ENCODE data around the gene B4GALNT3. TPM values are rescaled to one million over a fixed set of nuclear protein-coding genes. Genes with fewer than 3 reads are reported as not detected.

Gene B4GALNT3
- total and polyA plus RNA-seq, 4 donors, result 1.7 to 36.1 (median 13.0) TPM

DNA sequence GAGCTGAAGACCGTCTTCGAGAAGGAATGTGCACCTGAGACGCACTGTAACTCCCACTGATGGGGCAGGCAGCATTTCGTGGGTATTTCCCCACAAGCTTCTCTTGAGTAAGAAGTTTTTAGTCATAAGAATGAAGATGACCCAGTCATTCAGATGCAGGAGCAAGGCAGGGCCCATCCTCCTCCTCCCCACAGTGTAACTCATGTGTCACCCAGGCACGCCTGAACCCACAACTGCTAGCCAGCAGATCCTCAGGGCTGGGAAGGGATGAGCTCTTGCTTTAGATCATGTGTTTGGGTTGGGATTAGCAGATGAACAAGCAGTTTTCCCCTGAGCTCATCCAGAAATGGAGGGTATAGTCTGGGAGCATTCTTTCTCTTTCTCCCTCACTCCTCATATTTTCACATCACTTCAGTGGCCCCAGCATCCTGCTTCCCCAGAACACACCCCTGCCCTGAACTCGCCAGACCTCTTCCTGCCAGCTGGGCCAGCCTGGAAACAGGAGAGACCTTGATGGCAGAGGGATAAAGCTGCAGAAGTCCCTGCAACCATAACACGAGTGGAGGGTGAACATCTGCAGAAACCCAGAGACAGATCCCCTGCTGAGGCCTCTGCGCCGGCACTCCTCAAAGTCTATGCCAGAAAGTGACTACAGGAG is 73.3 kb downstream of the B4GALNT3 start:
- TF ChIP-seq, protein P1, sequence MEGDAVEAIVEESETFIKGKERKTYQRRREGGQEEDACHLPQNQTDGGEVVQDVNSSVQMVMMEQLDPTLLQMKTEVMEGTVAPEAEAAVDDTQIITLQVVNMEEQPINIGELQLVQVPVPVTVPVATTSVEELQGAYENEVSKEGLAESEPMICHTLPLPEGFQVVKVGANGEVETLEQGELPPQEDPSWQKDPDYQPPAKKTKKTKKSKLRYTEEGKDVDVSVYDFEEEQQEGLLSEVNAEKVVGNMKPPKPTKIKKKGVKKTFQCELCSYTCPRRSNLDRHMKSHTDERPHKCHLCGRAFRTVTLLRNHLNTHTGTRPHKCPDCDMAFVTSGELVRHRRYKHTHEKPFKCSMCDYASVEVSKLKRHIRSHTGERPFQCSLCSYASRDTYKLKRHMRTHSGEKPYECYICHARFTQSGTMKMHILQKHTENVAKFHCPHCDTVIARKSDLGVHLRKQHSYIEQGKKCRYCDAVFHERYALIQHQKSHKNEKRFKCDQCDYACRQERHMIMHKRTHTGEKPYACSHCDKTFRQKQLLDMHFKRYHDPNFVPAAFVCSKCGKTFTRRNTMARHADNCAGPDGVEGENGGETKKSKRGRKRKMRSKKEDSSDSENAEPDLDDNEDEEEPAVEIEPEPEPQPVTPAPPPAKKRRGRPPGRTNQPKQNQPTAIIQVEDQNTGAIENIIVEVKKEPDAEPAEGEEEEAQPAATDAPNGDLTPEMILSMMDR (IDR thresholded peaks at IDR 0.05; ENCODE audit: control extremely low read depth, extremely low read depth), result no peak
- H3K27me3 ChIP-seq (ENCODE audit: control insufficient read depth in 3 of 3, insufficient read depth in 3 of 3, low read length in 2 of 3), result no peaks in the 10 kb centered on the region
- H3K9me3 ChIP-seq (ENCODE audit: control insufficient read depth in 4 of 4, insufficient read depth in 3 of 4, low read length in 3 of 4), result peaks cover 0 to 10% (median 3%) of the 10 kb centered on the region in 4 donors
- no peaks in the 10 kb centered on the region for H3K36me3 ChIP-seq (ENCODE audit: control insufficient read depth in 4 of 4, insufficient read depth in 4 of 4, low read length in 4 of 4)
- no peaks in the 10 kb centered on the region for H3K4me1 ChIP-seq (ENCODE audit: control insufficient read depth in 5 of 5, insufficient read depth in 5 of 5, low read length in 5 of 5)
- ATAC-seq (ENCODE audit: insufficient read depth, low FRiP score), result no peak
- no peak overlapping the region for H3K9ac ChIP-seq (ENCODE audit: insufficient read depth in 1 of 2, low read length in 2 of 2)
- peak overlapping the region in 1 of 2 donors; percentile 78 for H3K27ac ChIP-seq (ENCODE audit: low read depth in 1 of 2, low read length in 1 of 2)
- H3K4me3 ChIP-seq, result no peak overlapping the region
- WGBS, 2 donors, result 87 to 88% methylated on average over 9 of the region's 9 CpGs
- DNase-seq, result no peak

DNA sequence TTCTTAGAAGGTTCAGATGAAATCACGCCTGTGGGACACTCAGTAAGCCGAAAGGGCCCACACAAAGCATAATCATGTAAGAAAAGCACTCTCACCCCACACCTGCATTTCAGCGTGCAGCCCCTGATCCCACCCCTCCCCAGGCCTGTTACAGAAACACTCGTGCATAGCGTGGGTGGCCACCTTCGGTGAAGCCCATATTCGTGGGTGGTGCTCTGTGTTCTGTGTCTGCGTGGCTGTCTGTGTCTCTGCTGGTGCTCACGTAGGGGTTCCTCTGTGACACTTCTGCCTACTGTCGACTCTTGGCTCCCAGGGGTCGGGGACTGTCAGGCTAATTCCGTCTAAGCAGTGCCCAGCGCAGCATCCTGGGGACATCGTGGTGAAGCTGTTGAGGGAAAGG is 74.0 kb downstream of the B4GALNT3 start:
- WGBS, 2 donors, result 94 to 96% methylated on average over 14 of the region's 14 CpGs
- no peak overlapping the region for H3K9ac ChIP-seq (ENCODE audit: insufficient read depth in 1 of 2, low read length in 2 of 2)

DNA sequence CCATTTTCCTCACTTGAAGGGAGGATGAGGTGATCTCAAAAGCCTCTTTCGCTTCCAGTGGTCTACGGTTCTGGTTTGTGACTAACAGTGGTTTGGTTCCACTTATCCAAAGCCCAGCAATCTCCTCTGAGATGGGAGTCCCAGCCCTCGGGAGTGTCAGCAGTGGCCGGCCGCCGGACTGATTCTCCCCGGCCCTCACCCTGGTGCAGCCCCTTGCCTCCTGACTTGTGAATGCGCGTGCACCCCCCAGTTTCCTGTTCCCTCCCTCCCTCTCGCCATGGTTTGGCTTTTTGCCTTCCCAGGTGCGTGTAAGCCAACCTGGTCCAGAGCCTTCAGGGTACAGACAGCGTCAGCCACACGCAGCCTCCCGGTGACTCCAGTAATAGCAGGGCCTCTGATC is 74.5 kb downstream of the B4GALNT3 start:
- H3K9ac ChIP-seq (ENCODE audit: insufficient read depth in 1 of 2, low read length in 2 of 2), result no peak overlapping the region
- H3K9me3 ChIP-seq (ENCODE audit: control insufficient read depth in 4 of 4, insufficient read depth in 3 of 4, low read length in 3 of 4), result peaks cover 0 to 7% (median 3%) of the 10 kb centered on the region in 4 donors
- H3K4me3 ChIP-seq, result no peak overlapping the region
- peaks cover 0 to 5% (median 0%) of the 10 kb centered on the region in 5 donors for H3K4me1 ChIP-seq (ENCODE audit: control insufficient read depth in 5 of 5, insufficient read depth in 5 of 5, low read length in 5 of 5)
- TF ChIP-seq, protein P1 (IDR thresholded peaks at IDR 0.05; ENCODE audit: control extremely low read depth, extremely low read depth), result no peak
- no peaks in the 10 kb centered on the region for H3K36me3 ChIP-seq (ENCODE audit: control insufficient read depth in 4 of 4, insufficient read depth in 4 of 4, low read length in 4 of 4)
- H3K27ac ChIP-seq (ENCODE audit: low read depth in 1 of 2, low read length in 1 of 2), result no peak overlapping the region
- DNase-seq, result no peak
- H3K27me3 ChIP-seq (ENCODE audit: control insufficient read depth in 3 of 3, insufficient read depth in 3 of 3, low read length in 2 of 3), result no peaks in the 10 kb centered on the region
- WGBS, 2 donors, result 85 to 87% methylated on average over 14 of the region's 14 CpGs
- ATAC-seq (ENCODE audit: insufficient read depth, low FRiP score), result no peak

More for the DNA sequence above, 74.0 kb downstream of the B4GALNT3 start:
- Histone ChIP-seq H3K4me3 (no peak overlapping the region), H3K9me3 (ENCODE audit: control insufficient read depth in 4 of 4, insufficient read depth in 3 of 4, low read length in 3 of 4) (peaks cover 0 to 7% (median 3%) of the 10 kb centered on the region in 4 donors), H3K27ac (ENCODE audit: low read depth in 1 of 2, low read length in 1 of 2) (no peak overlapping the region), H3K36me3 (ENCODE audit: control insufficient read depth in 4 of 4, insufficient read depth in 4 of 4, low read length in 4 of 4) (no peaks in the 10 kb centered on the region), H3K27me3 (ENCODE audit: control insufficient read depth in 3 of 3, insufficient read depth in 3 of 3, low read length in 2 of 3) (no peaks in the 10 kb centered on the region), H3K4me1 (ENCODE audit: control insufficient read depth in 5 of 5, insufficient read depth in 5 of 5, low read length in 5 of 5) (peaks cover 0 to 2% (median 0%) of the 10 kb centered on the region in 5 donors)
- DNase-seq (no peak), ATAC-seq (ENCODE audit: insufficient read depth, low FRiP score) (no peak)
- TF ChIP-seq, protein P1 (IDR thresholded peaks at IDR 0.05; ENCODE audit: control extremely low read depth, extremely low read depth), result no peak

Data from lung (tissue), 12 donors.